Activated CD4-positive, alpha-beta memory T cell treated with anti-CD3 and anti-CD28 coated beads for 36 hours (primary cell): Measurements from ENCODE around the gene FABP7. TPM values are rescaled to one million over a fixed set of nuclear protein-coding genes. Genes with fewer than 3 reads are reported as not detected.

ENCODE experiments used
- CTCF ChIA-PET: fragments of 350-600 bp; sonication (Branson Sonifier 250); formaldehyde crosslinking; loops from one replicate; lab custom pipeline; 2021; ENCODE audit warnings: antibody characterized with exemption, inconsistent platforms; lab: Charles Lee
- POLR2A ChIA-PET: fragments of 350-600 bp; sonication (Branson Sonifier 250); formaldehyde crosslinking; loops from one replicate; lab custom pipeline; 2021; ENCODE audit warnings: antibody characterized with exemption; lab: Charles Lee
- DNase-seq: peaks from one replicate; pipeline ENCODE4 v3.0.0-alpha.2; 2020
- H3K27ac Mint-ChIP-seq: one replicate; pipeline ENCODE4 v1.8.0; 2021; ENCODE audit warnings: mixed read lengths
- H3K27me3 Mint-ChIP-seq: one replicate; pipeline ENCODE4 v1.8.0; 2021; ENCODE audit warnings: mixed read lengths
- H3K36me3 Mint-ChIP-seq: one replicate; pipeline ENCODE4 v1.8.0; 2021; ENCODE audit warnings: mixed read lengths
- H3K4me1 Mint-ChIP-seq: one replicate; pipeline ENCODE4 v1.8.0; 2021; ENCODE audit warnings: low read depth, mixed read lengths
- H3K4me3 Mint-ChIP-seq: one replicate; pipeline ENCODE4 v1.8.0; 2021; ENCODE audit warnings: mild to moderate bottlenecking, mixed read lengths
- H3K9me3 Mint-ChIP-seq: one replicate; pipeline ENCODE4 v1.8.0; 2021; ENCODE audit warnings: mixed read lengths
- intact Hi-C: fragments of 100-400 bp; cut with micrococcal nuclease; formaldehyde crosslinking; loops from one replicate; pipeline ENCODE4 v1.15.1; 2023
- total RNA-seq, 2 experiments: library from RNA; stranded (reverse); gene quantifications; one replicate each; pipeline ENCODE4 v1.2.3, GENCODE V29; 2021

The FABP7 gene
- total RNA-seq, 2 experiments from 2014 or later, result not detected

DNA sequence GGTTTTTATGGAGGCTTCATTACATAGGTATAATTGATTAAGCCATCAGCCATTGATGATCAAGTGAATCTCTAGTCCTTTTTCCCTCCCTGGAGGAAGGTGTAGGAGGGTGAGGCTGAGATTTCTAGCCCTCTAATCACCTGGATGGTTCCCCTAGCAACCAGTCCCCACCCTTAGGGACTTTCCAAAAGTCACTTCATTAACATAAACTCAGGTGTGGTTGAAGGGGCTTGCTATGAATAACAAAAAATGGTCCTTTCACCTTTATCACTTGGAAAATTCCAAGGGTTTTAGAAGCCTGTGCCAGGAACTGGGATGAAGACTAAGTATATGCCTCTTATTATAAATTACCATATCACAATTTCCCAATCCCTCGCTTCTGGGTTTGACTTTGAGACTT is 49.9 kb downstream of the FABP7 start:
- DNase-seq, result no peak
- Mint-ChIP-seq H3K36me3 (no peaks in the 10 kb centered on the region), H3K27me3 (peaks cover 2% of the 10 kb centered on the region), H3K9me3 (no peaks in the 10 kb centered on the region), H3K4me3 (no peak overlapping the region), H3K4me1 (no peaks in the 10 kb centered on the region), H3K27ac (no peak overlapping the region)
- intact Hi-C loops, result no loop called here
- POLR2A ChIA-PET, result no interaction called here
- CTCF ChIA-PET, result interaction anchor here (1.2 kb wide), 1 partner anchor 9 kb away, joined by 3 read pairs; no protein-coding TSS in a partner anchor

DNA sequence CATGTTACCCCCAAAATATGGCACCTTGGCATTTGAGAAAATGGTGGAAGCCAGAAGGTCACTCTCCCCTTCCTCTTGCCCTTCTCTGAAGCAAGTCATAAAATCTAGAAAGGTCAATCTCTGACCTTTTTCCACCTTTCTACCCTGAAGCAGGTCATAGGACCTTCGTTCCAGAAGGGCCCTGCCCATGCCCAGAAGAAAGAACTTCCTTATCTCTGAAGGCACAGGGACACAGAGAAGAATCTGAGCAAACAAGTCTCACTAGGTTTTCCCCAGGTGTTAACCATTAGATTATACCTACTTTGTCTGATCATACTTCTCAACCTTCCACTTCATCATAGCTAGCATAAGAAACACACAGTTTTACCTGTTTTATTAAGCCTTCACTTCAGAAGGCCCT is 52.0 kb downstream of the FABP7 start:
- intact Hi-C loops, result loop anchor here (10.0 kb wide), 1 partner anchor 357 kb away; the partner anchor contains the start of gene SERINC1
- POLR2A ChIA-PET, result no interaction called here
- H3K36me3 Mint-ChIP-seq, result no peaks in the 10 kb centered on the region

DNA sequence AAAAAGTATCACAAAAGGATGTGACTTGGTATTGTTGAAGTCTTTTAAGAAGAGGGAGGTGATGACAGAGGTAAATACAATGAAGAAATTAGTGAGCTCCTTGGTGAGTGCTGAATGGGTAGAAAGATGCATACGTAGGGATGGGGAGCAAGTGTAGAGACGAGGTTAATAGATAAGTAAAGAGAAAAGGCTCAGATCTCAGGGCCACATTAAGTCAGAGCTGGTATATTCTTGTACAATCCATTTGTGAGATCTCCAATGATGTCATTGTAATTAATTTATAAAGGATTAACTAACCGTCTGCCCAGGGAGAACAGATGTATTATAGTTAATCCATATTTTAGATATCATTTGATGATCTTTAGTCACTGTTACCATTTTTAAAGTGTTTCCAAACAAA is 52.9 kb downstream of the FABP7 start:
- CTCF ChIA-PET, result no interaction called here
- POLR2A ChIA-PET, result no interaction called here
- Mint-ChIP-seq H3K4me3 (no peak overlapping the region), H3K4me1 (no peaks in the 10 kb centered on the region), H3K36me3 (no peaks in the 10 kb centered on the region), H3K27ac (no peak overlapping the region), H3K27me3 (peaks cover 3% of the 10 kb centered on the region), H3K9me3 (no peaks in the 10 kb centered on the region)
- intact Hi-C loops, result loop anchor here (10.0 kb wide), 1 partner anchor 358 kb away; the partner anchor contains the start of gene SERINC1
- no peak for DNase-seq

More for the DNA sequence above, 52.0 kb downstream of the FABP7 start:
- Mint-ChIP-seq H3K27me3 (peaks cover 2% of the 10 kb centered on the region), H3K4me1 (no peaks in the 10 kb centered on the region), H3K9me3 (no peaks in the 10 kb centered on the region), H3K27ac (no peak overlapping the region), H3K4me3 (no peak overlapping the region)
- CTCF ChIA-PET, result interaction anchor here (1.1 kb wide), 1 partner anchor 8 kb away, joined by 5 read pairs; no protein-coding TSS in a partner anchor
- DNase-seq, result no peak

DNA sequence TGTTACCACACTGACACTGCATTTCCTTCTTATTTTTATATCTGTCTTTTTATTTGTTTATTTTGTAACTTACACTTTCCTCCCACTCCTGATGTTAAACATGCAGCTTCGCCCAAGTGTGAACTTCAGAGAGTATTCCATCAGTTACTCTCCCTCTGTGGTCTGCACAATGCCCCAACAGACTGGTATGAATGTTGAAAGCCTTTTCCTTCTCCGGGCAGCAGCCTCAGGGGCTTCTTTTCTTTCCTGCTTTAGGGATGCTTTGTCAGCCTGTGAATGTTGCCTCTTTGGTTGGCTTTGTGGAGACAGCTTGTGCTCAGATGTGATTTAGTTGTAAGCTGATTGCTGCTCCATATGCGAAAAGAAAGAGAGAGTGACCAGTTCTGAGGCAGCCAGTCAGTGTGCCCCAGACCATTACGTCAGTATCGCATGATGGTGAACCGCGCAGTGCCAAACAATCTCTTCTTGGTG is 53.5 kb downstream of the FABP7 start:
- DNase-seq, result no peak
- CTCF ChIA-PET, result no interaction called here

More for the DNA sequence above, 53.5 kb downstream of the FABP7 start:
- POLR2A ChIA-PET, result no interaction called here
- H3K9me3 Mint-ChIP-seq, result no peaks in the 10 kb centered on the region
- no peak overlapping the region for H3K4me3 Mint-ChIP-seq
- H3K4me1 Mint-ChIP-seq, result no peaks in the 10 kb centered on the region
- intact Hi-C loops, result loop anchor here (10.0 kb wide), 1 partner anchor 358 kb away; the partner anchor contains the start of gene SERINC1
- H3K27me3 Mint-ChIP-seq, result peaks cover 4% of the 10 kb centered on the region
- no peak overlapping the region for H3K27ac Mint-ChIP-seq
- H3K36me3 Mint-ChIP-seq, result no peaks in the 10 kb centered on the region

Other genes starting within 250 kb of the FABP7 start
- gene PKIB, start 169.3 kb upstream of the FABP7 start, total RNA-seq, result under 1 TPM; 0.48 to 0.52 TPM
- gene SMPDL3A, start 9.5 kb downstream of the FABP7 start, total RNA-seq, result under 1 TPM; 0.17 to 0.21 TPM
- not detected for gene CLVS2, start 216.5 kb downstream of the FABP7 start, total RNA-seq